K562 (cell line): ENCODE results near the gene GJA10.

Source experiments
- ATF1 ChIP-seq, 2 experiments: fragments of 450-650 bp in 1 of 2; IDR thresholded peaks; 2 replicates each; pipeline ENCODE4 v1.6.1; 2016; ENCODE audit warnings: missing compliant biosample characterization in 1 of 2, missing genetic modification characterization in 1 of 2
- CTCF ChIP-seq, 3 experiments: IDR thresholded peaks in 2 of 3; conservative IDR thresholded peaks in 1 of 3; 2 replicates each; pipeline ENCODE4 v1.5.1; 2011 to 2012; ENCODE audit warnings: low read length in 3 of 3, mild to moderate bottlenecking in 3 of 3, control low read depth in 2 of 3, improper control_type of control experiment in 1 of 3, inconsistent platforms in 1 of 3, low read depth in 1 of 3, mixed read lengths in 1 of 3, moderate library complexity in 1 of 3; ENCODE audit not compliant: insufficient read depth in 2 of 3
- EZH2 ChIP-seq: IDR thresholded peaks from 2 replicates; pipeline ENCODE4 v1.6.1; 2012; ENCODE audit warnings: low read depth, mild to moderate bottlenecking, inconsistent platforms, low read length, borderline replicate concordance
- FOXK1 ChIP-seq: sonication (generic); formaldehyde crosslinking; IDR thresholded peaks from 2 replicates; pipeline ENCODE4 v1.8.0; 2022; ENCODE audit warnings: missing genetic modification reagents, mild to moderate bottlenecking, borderline replicate concordance
- POLR2AphosphoS5 ChIP-seq: IDR thresholded peaks from 2 replicates; pipeline ENCODE4 v1.6.1; 2011; ENCODE audit warnings: mild to moderate bottlenecking, low read depth, low read length, moderate library complexity; ENCODE audit not compliant: control insufficient read depth, insufficient read depth
- RAD21 ChIP-seq, 2 experiments: fragments of 250-450 bp in 1 of 2; fragments of 450-650 bp in 1 of 2; sonication (Bioruptor Pico) in 1 of 2; formaldehyde crosslinking in 1 of 2; IDR thresholded peaks in 1 of 2; conservative IDR thresholded peaks in 1 of 2; 2 replicates each; pipeline versions ENCODE4 v1.4.0 to v1.8.0; 2020 to 2022; ENCODE audit warnings: mild to moderate bottlenecking in 2 of 2, moderate library complexity in 1 of 2
- USF2 ChIP-seq: sonication (generic); formaldehyde crosslinking; IDR thresholded peaks from 2 replicates; pipeline ENCODE4 v1.5.0; 2020; ENCODE audit warnings: missing genetic modification reagents
- ZFX ChIP-seq: sonication (generic); formaldehyde crosslinking; IDR thresholded peaks from 2 replicates; pipeline ENCODE4 v1.8.0; 2022; ENCODE audit warnings: mild to moderate bottlenecking, missing genetic modification reagents, moderate library complexity
- TF ChIP-seq, protein P1 (sequence below): sonication (generic); formaldehyde crosslinking; IDR thresholded peaks from 2 replicates; pipeline ENCODE4 v1.8.1; 2023; ENCODE audit warnings: mild to moderate bottlenecking, missing genetic modification reagents
- TF ChIP-seq, protein P2 (sequence below): fragments of 150-350 bp; conservative IDR thresholded peaks from 2 replicates; pipeline ENCODE4 v1.6.1; 2014; ENCODE audit warnings: low read length

GRCh38 chr6:89859744-89860143 lies 34.5 kb upstream of the GJA10 start:
- TF ChIP-seq RAD21 (CRISPR knock-in tag; conservative IDR thresholded peaks at IDR 0.05 in 1 of 2, IDR thresholded peaks at IDR 0.05 in 1 of 2) = no peak
- TF ChIP-seq POLR2AphosphoS5 = no peak
- TF ChIP-seq CTCF (IDR thresholded peaks at IDR 0.05 in 2 of 3, conservative IDR thresholded peaks at IDR 0.05 in 1 of 3; ENCODE audit: insufficient read depth in 2 of 3, low read depth in 1 of 3, low read length in 3 of 3) = no peak
- TF ChIP-seq USF2 (CRISPR knock-in tag) = no peak
- TF ChIP-seq, protein P1, sequence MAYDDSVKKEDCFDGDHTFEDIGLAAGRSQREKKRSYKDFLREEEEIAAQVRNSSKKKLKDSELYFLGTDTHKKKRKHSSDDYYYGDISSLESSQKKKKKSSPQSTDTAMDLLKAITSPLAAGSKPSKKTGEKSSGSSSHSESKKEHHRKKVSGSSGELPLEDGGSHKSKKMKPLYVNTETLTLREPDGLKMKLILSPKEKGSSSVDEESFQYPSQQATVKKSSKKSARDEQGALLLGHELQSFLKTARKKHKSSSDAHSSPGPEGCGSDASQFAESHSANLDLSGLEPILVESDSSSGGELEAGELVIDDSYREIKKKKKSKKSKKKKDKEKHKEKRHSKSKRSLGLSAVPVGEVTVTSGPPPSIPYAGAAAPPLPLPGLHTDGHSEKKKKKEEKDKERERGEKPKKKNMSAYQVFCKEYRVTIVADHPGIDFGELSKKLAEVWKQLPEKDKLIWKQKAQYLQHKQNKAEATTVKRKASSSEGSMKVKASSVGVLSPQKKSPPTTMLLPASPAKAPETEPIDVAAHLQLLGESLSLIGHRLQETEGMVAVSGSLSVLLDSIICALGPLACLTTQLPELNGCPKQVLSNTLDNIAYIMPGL = no peak
- no peak for TF ChIP-seq ATF1 (CRISPR knock-in tag; IDR thresholded peaks at IDR 0.05)
- no peak for TF ChIP-seq ATF1 (tag; IDR thresholded peaks at IDR 0.05)
- TF ChIP-seq, protein P2, sequence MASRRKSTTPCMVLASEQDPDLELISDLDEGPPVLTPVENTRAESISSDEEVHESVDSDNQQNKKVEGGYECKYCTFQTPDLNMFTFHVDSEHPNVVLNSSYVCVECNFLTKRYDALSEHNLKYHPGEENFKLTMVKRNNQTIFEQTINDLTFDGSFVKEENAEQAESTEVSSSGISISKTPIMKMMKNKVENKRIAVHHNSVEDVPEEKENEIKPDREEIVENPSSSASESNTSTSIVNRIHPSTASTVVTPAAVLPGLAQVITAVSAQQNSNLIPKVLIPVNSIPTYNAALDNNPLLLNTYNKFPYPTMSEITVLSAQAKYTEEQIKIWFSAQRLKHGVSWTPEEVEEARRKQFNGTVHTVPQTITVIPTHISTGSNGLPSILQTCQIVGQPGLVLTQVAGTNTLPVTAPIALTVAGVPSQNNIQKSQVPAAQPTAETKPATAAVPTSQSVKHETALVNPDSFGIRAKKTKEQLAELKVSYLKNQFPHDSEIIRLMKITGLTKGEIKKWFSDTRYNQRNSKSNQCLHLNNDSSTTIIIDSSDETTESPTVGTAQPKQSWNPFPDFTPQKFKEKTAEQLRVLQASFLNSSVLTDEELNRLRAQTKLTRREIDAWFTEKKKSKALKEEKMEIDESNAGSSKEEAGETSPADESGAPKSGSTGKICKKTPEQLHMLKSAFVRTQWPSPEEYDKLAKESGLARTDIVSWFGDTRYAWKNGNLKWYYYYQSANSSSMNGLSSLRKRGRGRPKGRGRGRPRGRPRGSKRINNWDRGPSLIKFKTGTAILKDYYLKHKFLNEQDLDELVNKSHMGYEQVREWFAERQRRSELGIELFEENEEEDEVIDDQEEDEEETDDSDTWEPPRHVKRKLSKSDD = no peak
- no peak for TF ChIP-seq EZH2
- TF ChIP-seq ZFX = no peak
- no peak for TF ChIP-seq FOXK1 (CRISPR knock-in tag)
